Measurements from ENCODE around the gene EBI3.

DNA sequence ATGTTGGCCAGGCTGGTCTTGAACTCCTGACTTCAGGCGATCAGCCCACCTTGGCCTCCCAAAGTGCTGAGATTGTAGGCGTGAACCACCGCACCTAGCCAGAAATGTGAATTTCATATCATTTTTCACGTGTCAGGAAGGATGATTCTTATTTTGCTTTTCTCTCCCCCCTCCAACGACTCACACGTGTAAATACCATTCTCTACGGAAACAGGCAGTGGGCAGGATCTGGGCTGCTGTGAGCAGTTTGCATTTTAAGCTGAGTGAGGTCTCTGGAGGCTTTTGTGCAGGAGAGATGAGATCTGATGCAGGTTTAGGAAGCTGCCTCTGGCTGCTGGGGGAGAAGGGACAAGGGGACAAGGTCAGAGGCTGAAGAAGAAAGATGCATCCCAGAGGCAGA lies 35.0 kb upstream of the EBI3 start:
- TF ChIP-seq, protein P1, sequence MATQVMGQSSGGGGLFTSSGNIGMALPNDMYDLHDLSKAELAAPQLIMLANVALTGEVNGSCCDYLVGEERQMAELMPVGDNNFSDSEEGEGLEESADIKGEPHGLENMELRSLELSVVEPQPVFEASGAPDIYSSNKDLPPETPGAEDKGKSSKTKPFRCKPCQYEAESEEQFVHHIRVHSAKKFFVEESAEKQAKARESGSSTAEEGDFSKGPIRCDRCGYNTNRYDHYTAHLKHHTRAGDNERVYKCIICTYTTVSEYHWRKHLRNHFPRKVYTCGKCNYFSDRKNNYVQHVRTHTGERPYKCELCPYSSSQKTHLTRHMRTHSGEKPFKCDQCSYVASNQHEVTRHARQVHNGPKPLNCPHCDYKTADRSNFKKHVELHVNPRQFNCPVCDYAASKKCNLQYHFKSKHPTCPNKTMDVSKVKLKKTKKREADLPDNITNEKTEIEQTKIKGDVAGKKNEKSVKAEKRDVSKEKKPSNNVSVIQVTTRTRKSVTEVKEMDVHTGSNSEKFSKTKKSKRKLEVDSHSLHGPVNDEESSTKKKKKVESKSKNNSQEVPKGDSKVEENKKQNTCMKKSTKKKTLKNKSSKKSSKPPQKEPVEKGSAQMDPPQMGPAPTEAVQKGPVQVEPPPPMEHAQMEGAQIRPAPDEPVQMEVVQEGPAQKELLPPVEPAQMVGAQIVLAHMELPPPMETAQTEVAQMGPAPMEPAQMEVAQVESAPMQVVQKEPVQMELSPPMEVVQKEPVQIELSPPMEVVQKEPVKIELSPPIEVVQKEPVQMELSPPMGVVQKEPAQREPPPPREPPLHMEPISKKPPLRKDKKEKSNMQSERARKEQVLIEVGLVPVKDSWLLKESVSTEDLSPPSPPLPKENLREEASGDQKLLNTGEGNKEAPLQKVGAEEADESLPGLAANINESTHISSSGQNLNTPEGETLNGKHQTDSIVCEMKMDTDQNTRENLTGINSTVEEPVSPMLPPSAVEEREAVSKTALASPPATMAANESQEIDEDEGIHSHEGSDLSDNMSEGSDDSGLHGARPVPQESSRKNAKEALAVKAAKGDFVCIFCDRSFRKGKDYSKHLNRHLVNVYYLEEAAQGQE (IDR thresholded peaks at IDR 0.05; ENCODE audit: insufficient read depth in 1 of 2, low read depth in 2 of 2, low read length in 2 of 2): no peak
- TF ChIP-seq TAF1 (IDR thresholded peaks at IDR 0.05; ENCODE audit: borderline replicate concordance, insufficient read depth, low read length): no peak
- TF ChIP-seq POLR2AphosphoS5 (IDR thresholded peaks at IDR 0.05; ENCODE audit: low read depth, low read length): no peak
- TF ChIP-seq SIN3A (IDR thresholded peaks at IDR 0.05; ENCODE audit: borderline replicate concordance, insufficient read depth, low read length): no peak

All from PFSK-1 (cell line).